WI38 (cell line): Measurements from ENCODE around the gene TRMU.

Experiments used
- H3K4me3 ChIP-seq: 2 replicates; pipeline ENCODE4 v1.5.1; 2011; ENCODE audit warnings: low read depth, mild to moderate bottlenecking, control low read depth, low read length
- TF ChIP-seq, protein P1 (sequence below): IDR thresholded peaks from 2 replicates; pipeline ENCODE4 v1.5.1; 2012; ENCODE audit warnings: low read depth, mild to moderate bottlenecking, control low read depth, low read length

Gene TRMU

DNA sequence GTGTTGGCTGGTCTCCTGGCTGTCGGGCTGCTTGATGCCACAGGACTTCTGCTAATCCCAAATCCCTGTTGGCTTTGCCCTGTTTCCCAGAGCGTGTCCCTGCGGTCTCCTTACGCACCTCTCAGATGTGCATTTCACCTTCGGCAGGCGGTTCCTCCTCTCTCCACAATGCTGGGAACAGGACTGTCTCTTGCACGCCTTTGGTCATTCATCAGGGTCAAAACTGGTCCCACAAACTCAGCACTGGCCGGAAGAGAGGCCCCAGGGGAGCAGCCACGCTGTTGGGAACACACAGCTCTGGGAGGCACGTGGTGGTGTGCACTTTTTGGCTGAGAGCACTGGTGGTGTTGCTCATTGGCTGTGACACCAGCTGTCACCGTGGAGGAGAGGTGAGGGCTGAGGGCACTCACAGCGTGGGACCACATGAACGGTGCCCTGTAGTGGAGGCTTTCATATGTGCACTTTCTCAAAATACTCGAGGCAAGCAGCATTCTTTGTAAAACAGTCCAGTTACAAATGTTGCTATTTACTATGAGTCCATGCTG is 15.3 kb upstream of the TRMU start:
- TF ChIP-seq, protein P1, sequence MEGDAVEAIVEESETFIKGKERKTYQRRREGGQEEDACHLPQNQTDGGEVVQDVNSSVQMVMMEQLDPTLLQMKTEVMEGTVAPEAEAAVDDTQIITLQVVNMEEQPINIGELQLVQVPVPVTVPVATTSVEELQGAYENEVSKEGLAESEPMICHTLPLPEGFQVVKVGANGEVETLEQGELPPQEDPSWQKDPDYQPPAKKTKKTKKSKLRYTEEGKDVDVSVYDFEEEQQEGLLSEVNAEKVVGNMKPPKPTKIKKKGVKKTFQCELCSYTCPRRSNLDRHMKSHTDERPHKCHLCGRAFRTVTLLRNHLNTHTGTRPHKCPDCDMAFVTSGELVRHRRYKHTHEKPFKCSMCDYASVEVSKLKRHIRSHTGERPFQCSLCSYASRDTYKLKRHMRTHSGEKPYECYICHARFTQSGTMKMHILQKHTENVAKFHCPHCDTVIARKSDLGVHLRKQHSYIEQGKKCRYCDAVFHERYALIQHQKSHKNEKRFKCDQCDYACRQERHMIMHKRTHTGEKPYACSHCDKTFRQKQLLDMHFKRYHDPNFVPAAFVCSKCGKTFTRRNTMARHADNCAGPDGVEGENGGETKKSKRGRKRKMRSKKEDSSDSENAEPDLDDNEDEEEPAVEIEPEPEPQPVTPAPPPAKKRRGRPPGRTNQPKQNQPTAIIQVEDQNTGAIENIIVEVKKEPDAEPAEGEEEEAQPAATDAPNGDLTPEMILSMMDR, result no peak

DNA sequence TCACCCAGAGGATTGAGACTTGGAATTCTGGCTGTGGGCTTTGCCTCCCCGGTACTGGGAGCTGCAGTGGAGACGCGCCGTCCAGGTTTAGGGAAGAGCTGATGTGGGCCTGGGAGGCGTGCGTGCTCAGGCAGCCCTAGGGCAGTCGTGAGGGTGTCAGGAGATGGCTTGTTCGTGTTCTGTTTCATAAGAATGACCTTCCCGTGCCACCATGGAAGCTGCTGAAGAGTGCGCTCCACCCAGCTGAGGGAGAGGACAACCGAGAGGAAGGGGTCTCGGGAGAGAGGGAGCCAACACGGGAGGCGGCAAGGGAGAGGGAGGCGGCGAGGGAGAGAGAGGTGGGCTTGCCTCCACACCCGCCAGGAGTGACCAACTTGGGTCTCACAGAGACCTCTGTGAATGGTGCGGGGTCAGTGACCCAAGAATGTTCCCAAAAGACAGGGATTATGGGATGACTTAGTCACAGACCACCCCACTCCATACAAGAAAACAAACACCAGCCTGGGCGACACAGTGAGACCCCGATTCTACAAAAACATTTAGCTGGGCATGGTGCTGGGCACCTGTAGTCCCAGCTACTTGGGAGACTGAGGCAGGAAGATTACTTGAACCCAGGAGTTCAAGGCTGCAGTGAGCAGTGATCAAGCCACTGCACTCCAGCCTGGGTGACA is 14.7 kb upstream of the TRMU start:
- H3K4me3 ChIP-seq, result no peak overlapping the region
- TF ChIP-seq, protein P1, result no peak

More for the DNA sequence above, 15.3 kb upstream of the TRMU start:
- no peak overlapping the region for H3K4me3 ChIP-seq

DNA sequence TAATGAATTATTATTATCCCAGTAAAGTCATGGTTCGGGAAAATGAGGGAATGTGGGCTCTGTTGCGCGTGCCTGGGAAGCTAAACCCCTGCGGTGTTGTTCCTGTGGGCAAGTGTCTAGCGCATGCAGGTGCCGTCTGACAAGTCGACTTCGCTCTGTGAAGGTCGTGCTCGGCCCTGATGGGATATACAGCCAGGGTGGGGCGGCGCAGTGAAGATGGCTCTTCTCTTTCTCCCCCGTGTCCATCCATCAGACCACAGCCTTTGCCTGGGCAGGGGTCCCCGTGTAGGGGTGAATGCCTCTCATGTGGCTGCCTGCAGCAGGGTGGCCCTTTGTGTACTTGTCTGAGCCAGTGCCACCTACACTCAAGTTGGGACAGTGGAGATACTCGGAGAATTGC is 12.8 kb upstream of the TRMU start:
- TF ChIP-seq, protein P1, result no peak
- H3K4me3 ChIP-seq, result no peak overlapping the region

DNA sequence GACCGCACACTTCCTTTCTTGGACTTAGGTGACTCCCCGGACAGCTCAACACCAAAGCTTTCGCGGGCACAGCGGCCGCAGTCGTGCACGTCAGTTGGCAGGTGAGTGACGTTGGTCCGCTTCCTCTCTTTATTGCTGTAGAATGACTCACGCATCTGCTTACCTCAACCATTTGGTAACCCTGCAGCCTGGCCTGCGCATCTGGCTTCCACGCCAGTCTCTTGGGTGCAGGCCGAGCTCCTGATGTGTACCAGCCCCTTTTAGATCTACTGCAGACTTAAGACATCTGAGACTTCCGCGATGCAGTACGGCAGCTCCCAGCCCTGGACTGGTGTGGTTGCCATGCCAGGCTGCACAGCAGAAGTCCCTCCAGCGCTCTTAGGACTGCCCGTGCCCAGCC is 12.4 kb upstream of the TRMU start:
- TF ChIP-seq, protein P1, result no peak
- H3K4me3 ChIP-seq, result no peak overlapping the region

DNA sequence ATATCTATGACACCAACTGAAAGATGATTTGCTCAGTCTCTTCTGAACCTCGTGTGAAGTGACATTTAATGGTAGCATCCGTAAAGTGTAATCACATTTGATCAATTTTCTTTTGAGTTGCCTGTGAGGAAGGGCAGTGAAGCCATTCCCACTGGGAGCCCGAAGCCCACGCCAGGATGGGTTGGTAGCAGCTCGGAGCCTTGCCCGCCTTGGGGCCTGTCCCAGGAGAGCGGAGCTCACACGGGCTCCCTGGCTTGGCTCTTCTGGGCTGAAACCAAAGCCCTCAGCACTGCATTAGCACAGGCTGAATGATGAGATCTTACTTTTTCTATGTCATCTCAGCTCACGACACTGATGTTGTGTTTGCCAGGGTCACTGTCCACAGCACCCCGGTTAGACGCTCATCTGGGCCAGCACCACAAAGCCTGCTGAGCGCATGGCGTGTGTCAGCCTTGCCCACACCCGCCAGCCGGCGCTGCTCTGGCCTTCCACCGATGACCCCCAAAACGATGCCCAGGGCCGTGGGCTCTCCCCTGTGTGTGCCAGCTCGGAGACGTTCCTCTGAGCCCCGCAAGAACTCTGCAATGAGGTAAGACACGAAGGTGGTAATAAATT is 9.3 kb upstream of the TRMU start:
- H3K4me3 ChIP-seq, result no peak overlapping the region
- TF ChIP-seq, protein P1, result no peak

DNA sequence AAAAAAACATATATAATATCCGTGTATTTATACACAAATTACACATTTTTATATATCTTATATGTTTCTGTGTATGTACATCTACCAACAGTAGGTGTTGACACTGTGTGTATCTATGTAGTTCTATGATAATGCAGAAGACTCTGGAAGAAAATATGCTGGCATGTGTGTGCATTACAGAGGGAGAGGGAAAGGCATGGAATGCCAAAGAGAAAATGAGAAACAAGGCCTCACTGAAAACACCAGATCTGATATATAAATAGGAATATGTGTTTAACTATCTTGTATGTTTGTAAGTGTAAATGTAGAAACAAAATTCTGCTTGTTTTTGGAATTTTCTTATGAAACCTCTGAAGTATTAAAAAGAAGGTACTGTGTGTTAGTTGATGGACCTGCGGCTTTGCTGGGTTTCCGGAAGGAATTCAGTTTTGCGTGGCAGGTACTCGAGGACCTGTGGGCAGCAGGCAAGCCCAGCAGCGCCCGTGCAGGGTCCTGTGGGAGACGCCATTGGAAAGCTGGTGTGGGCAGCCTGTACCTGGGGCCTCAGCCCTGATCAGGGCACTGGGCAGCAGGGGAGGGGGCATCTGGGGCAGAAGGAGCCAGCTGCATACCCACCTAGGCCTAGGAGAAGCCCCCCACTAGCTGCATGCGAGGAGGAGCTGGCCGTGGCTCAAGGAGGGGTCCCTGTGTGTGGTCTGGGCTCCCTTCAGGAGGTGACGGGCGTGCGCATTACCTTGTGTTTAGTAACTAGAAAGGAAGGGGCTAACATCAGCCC is 7.6 kb upstream of the TRMU start:
- TF ChIP-seq, protein P1, result no peak
- no peak overlapping the region for H3K4me3 ChIP-seq
